HFF-Myc (cell line): Measurements from ENCODE around the gene GTF3C5.
"Not testable (repeated sequence)": the region's sequence is repeated elsewhere in the genome, so short reads cannot be mapped to it uniquely, and the experiment has no call there.

Experiments used
- DNase-seq: peaks from one replicate; pipeline ENCODE4 v3.0.0-alpha.2; 2011; ENCODE audit warnings: low read depth; ENCODE audit errors: extremely low read depth
- H3K4me3 ChIP-seq: replicated peaks from 2 replicates; pipeline ENCODE4 v1.5.1; 2011; ENCODE audit warnings: low read depth, mild to moderate bottlenecking, control low read depth, low read length
- CTCF ChIP-seq: IDR thresholded peaks from 2 replicates; pipeline ENCODE4 v1.5.1; 2012; ENCODE audit warnings: mild to moderate bottlenecking, low read depth, low read length, control low read depth; ENCODE audit errors: missing control alignments

GTF3C5 gene

GRCh38 chr9:133090752-133091385 is 60.1 kb downstream of the GTF3C5 start:
- no peak for TF ChIP-seq CTCF
- H3K4me3 ChIP-seq = no peak overlapping the region
- DNase-seq = no peak

GRCh38 chr9:133094351-133094750 is 63.6 kb downstream of the GTF3C5 start:
- not testable (repeated sequence) for DNase-seq, H3K4me3 ChIP-seq

- TF ChIP-seq CTCF = no peak
- no peak for DNase-seq
- no peak overlapping the region for H3K4me3 ChIP-seq
Observed at GRCh38 chr9:133094842-133095393, 64.1 kb downstream of the GTF3C5 start.

- TF ChIP-seq CTCF = no peak
- no peak overlapping the region for H3K4me3 ChIP-seq
- no peak for DNase-seq
Observed at GRCh38 chr9:133098104-133098754, 67.4 kb downstream of the GTF3C5 start.

GRCh38 chr9:133098871-133099270 is 68.1 kb downstream of the GTF3C5 start:
- no peak overlapping the region for H3K4me3 ChIP-seq
- TF ChIP-seq CTCF = no peak
- DNase-seq = no peak

- no peak for DNase-seq
- H3K4me3 ChIP-seq = no peak overlapping the region
- no peak for TF ChIP-seq CTCF
Observed at GRCh38 chr9:133099726-133100505, 69.1 kb downstream of the GTF3C5 start.
